GM18519 (cell line): Measurements from ENCODE around the gene RAB26.

ENCODE experiments used
- ATAC-seq: cut with Tn5 transposase; IDR thresholded peaks from one replicate; pipeline ENCODE4 v1.9.1; 2021; ENCODE audit warnings: mild to moderate bottlenecking, moderate library complexity; ENCODE audit not compliant: unreplicated experiment, low FRiP score

Gene RAB26

GRCh38 chr16:2157480-2158261, 9.2 kb downstream of the RAB26 start:
- ATAC-seq = no peak

DNA sequence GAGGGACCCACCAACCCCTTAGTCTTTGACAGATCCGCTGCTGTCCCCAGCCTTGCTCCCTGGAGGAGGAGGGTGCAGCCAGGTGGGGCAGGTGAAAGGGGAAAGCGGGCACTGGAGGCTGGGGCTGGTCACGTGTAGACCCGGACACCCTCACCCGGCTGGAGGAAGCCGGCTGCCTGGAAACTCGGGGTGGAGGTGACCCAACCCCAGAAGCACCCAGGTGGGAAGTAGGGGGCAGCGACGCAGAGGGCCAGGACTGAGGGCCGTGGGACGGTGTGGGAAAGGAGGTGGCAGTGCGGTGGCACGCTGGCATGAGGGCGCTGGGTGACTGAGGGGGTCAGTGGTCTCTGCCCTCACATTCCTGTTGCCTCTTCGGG, 9.8 kb downstream of the RAB26 start:
- ATAC-seq = no peak

GRCh38 chr16:2159175-2159838, 10.9 kb downstream of the RAB26 start:
- ATAC-seq = no peak

DNA sequence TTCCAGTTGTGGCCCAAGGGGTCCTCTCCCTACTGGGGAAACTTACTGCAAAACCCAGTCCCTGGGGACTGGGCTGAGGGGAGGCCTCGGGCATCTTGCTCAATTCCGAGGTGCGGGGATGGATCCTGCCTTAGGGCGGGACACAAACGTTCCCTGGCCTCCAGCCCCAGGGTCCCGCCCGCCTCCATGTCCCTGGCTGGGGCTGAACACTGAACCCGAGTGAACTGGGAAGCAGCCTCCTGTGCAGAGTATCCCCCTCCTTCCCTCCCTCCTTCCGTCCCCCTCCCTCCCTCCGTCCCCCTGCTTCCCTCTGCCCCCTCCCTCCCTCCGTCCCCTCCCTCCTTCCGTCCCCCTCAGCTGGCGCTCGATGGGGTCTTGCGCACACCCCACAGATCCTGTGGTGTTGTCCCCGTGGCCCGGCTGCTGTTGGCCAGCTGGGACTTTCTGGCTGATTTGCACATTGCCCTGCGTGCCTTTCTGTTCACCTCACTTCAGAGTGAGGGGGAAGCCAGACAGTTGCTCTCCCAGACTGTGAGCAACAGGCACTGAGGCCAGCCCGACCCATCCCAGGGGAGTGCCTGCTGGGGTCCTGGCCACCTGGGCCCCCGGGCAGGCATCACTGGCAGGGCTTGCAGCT, 12.6 kb downstream of the RAB26 start:
- no peak for ATAC-seq

- no peak for ATAC-seq
These were observed 13.5 kb downstream of the RAB26 start for GRCh38 chr16:2161911-2162310.

DNA sequence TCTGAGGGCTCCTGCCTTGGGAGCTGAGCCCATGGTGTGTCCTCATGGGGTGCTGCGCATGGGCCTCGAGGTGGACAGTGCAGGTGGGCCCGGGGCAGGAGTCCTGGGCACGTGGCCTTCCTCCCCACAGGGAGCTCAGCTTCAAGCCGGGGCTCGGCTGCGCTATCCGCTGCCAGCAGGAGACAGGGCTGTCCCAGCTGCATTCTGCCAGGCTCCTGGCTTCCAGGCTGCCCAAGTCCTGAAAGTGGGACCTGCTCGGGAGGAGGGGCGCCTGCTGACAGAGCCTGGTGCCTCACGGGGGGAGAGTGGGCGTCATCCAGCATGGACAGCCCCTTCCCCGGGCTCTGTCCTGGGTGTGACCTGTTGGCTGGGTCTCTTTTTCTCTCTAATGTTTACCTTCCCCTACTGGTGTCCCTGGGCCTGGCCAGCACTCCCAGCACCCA, 14.3 kb downstream of the RAB26 start:
- no peak for ATAC-seq

DNA sequence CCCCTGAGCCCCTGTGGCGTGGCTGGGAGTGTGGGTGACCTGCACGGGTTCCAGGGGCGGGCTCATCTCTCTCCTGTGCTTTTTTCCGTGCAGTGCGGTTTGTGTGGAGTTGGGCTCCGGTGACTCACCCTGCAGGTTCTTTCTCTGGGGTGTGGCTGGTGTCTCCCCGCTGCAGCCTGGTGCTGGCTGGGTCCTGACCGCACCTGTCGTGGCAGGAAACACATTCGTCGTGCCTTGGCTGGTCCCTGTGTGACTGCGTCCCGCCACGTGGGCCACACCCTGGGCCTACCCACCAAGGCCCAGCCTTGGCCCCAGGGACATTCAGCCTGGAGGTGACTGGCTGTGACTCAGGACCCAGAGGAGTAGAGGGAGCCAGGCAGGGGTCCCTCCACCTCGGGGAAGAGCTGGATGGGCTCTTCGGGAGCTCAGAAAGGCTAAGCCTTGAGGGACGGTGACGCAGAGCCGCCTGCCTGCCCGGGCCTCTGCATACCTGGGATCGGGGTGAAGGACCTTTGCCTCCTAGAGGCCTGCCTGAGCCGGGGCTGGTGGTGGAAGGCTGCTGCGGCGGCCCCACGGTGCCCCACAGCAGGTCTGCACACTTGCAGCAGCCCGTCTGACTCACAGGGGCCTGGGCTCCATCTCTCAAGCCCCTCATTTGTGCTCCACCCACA, 14.9 kb downstream of the RAB26 start:
- ATAC-seq = no peak

DNA sequence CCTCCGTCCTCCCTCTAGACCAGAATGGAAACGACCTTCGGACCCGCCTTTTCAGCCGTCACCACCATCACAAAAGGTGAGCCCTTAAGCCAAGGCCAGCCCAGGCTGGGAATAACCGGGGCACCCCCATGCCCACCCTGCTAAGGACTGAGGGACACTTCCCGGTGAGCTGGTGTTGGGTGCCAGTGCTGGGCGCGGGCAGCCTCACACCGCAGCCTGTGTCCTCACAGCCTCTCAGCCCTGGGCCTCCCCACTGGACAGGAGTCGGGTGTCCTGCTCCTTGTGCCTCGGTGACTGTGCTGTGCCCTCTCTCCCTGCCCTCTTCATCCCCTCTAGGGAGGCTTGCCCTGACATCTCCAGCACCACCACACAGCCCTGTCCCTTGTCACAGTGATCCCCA, 17.4 kb downstream of the RAB26 start:
- ATAC-seq = no peak

DNA sequence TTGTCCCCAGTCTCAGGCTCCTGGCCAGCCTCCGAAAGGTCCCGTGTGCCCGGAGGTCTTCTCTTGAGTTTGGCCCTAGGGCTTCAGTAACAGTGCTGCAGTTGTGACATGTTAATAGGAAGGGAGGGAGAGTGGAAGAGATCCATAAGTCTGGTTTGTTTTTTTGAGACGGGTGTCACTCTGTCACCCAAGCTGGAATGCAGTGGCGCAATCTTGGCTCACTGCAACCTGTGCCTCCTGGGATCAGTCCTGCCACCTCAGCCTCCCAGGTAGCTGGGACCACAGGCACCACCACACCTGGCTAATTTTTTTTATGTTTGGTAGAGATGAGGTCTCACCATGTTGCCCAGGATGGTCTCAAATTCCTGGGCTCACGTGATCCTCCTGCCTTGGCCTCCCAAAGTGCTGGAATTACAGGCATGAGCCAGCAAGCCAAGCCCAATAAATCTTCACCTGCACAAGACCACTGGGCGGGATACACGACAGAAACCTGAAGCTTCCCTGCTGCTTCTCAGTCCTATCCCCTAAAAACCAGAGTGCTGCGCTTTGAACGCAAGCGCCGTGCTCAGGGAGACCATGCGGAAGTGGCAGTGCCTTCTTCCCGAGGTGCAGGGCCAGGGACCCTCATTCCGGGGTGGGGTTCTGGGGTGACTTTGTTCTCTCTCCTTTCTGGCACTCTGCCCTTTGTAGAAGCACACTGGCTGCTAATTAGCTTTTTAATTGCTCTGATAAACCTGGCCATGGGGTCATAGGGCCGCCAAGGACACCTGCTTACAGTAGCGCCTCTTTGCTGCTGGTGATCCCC, 18.0 kb downstream of the RAB26 start:
- no peak for ATAC-seq

DNA sequence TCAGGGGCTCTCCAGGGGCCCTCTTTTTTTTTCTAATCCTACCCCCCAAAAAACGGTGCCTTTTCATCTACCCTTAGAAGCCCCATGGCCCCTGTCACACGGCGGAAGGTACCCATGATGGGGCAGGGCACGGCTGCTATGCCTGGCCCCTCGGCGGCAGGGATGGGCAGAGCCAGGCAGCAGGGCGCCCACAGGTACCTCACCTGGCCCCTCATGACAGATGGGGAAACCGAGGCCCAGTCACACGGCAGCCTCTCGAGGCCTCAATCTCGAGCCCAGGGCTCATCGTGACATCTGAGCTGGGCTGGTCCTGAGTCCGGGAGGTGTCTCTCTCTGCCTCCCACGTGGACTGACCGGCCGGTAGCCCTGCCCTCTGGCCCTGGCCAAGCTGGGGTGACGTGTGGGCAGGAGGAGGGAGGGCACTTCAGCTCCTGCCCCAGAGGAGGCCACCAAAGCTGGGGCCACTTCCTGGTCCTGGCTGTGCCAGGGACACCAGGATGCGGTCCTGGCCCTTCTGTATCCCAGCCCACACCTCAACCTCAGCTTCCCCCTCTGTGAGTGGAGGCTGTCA, 18.7 kb downstream of the RAB26 start:
- ATAC-seq = no peak

GRCh38 chr16:2170080-2170479, 21.7 kb downstream of the RAB26 start:
- no peak for ATAC-seq

- ATAC-seq = no peak
These were observed 22.4 kb downstream of the RAB26 start for GRCh38 chr16:2170587-2171435.

DNA sequence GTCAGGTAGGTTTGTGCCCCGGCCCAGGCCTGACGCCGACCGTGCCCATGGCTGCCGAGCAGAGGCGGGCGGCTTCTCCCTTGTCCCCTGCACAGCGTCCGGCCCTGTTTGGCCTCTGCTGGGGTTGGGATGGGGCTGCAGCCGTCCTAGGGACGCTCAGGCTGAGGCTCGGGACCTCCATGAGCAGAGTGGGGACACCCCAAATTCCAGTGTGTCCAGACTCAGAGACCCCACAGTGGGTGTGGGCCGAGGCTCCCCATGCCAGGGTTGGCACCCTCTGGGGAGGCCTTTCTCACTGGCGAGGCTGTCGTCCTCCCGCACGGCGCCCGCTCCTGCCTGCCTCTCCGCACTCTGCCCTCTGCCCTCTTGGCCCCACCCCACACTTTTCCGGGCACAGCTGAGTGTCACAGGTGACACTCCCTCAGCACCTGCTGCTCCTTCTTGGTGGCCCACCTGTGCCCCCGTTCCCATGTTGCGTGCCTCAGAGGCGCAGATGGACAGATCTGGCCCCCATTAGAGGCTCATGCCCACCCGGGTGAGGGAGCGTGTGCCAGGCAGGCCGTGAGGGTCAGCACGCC, 23.3 kb downstream of the RAB26 start:
- no peak for ATAC-seq

GRCh38 chr16:2172688-2173335, 24.4 kb downstream of the RAB26 start:
- no peak for ATAC-seq

DNA sequence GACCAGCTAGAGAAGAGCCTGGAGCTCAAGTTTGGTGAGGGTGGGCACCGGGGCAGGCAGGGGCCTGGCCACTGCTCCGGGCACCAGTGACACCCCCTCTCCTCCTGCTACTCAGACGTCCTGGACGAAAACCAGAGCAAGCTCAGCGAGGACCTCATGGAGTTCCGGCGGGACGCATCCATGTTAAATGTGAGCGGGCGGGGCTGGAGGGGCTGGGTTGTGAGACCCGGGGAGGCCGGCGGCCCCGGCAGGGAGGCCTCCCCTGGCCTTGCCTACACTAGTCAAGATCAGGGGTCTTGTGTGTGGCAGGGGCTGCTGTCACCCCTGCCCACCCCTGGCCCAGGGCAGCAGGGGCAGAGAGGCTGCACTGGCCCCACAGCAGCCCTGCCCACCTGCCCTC, 24.9 kb downstream of the RAB26 start:
- ATAC-seq = no peak

DNA sequence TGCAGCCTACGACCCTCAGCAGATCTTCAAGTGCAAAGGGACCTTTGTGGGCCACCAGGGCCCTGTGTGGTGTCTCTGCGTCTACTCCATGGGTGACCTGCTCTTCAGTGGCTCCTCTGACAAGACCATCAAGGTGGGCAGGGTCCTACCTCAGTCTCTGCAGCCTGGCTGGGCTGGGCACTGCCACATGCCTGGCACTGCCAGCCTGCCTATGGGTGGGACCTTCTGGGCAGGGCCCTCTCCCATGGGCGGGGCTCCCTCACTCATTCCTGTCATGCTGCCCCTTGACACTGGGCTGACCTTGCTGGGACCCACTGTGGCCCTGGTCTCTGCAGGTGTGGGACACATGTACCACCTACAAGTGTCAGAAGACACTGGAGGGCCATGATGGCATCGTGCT, 25.5 kb downstream of the RAB26 start:
- no peak for ATAC-seq

- ATAC-seq = no peak
These were observed 26.1 kb downstream of the RAB26 start for GRCh38 chr16:2174396-2175131.

GRCh38 chr16:2175454-2175853, 27.0 kb downstream of the RAB26 start:
- ATAC-seq = no peak
